Erythroblast (primary cell): ENCODE results near the gene APPBP2.

ENCODE experiments used
- GATA1 ChIP-seq: IDR thresholded peaks from 2 replicates; pipeline ENCODE4 v1.6.1; 2011; ENCODE audit warnings: low read depth, mild to moderate bottlenecking, control low read depth, low read length, moderate library complexity
- POLR2A ChIP-seq: IDR thresholded peaks from 2 replicates; pipeline ENCODE4 v1.6.1; 2011; ENCODE audit warnings: mild to moderate bottlenecking, low read length

GRCh38 chr17:60529806-60530205 lies 3.8 kb upstream of the APPBP2 start:
- TF ChIP-seq POLR2A, result no peak
- TF ChIP-seq GATA1, result no peak
